ENCODE data around the gene MAPRE2. TPM values are rescaled to one million over a fixed set of nuclear protein-coding genes. Genes with fewer than 3 reads are reported as not detected.

The MAPRE2 gene
- total RNA-seq, 1 donor from 2014 or later, result 53.8 TPM

DNA sequence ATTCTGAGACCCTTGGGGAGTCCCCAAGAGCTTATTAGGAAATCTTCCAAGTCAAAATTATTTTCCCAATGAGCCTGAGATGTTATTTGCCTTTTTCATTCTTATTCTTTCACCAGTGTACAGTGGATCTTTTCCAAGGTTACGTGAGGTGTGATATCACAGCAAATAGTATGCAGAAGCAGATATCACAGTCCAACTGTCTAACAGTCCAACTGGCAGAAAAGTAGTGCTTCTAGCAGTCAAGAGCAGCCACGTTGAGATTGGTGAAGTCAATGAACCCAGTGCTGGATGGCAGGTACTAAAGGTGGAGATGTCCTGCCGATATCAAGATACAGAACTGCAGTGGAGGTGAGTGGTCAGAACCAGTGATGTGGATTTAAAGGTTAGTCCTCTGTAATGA is 120.7 kb downstream of the MAPRE2 start:
- Mint-ChIP-seq H3K4me3 (no peak overlapping the region), H3K27me3 (no peaks in the 10 kb centered on the region), H3K4me1 (peaks cover 22% of the 10 kb centered on the region), H3K27ac (no peak overlapping the region), H3K36me3 (ENCODE audit: low read depth) (no peaks in the 10 kb centered on the region), H3K9me3 (no peaks in the 10 kb centered on the region)
- TF ChIP-seq, protein P1, sequence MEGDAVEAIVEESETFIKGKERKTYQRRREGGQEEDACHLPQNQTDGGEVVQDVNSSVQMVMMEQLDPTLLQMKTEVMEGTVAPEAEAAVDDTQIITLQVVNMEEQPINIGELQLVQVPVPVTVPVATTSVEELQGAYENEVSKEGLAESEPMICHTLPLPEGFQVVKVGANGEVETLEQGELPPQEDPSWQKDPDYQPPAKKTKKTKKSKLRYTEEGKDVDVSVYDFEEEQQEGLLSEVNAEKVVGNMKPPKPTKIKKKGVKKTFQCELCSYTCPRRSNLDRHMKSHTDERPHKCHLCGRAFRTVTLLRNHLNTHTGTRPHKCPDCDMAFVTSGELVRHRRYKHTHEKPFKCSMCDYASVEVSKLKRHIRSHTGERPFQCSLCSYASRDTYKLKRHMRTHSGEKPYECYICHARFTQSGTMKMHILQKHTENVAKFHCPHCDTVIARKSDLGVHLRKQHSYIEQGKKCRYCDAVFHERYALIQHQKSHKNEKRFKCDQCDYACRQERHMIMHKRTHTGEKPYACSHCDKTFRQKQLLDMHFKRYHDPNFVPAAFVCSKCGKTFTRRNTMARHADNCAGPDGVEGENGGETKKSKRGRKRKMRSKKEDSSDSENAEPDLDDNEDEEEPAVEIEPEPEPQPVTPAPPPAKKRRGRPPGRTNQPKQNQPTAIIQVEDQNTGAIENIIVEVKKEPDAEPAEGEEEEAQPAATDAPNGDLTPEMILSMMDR (IDR thresholded peaks at IDR 0.05), result no peak
- CTCF ChIA-PET, result no interaction called here
- no peak for DNase-seq
- intact Hi-C loops (cut with micrococcal nuclease), result no loop called here
- POLR2A ChIA-PET, result no interaction called here
- ATAC-seq (ENCODE audit: low read depth), result no peak

DNA sequence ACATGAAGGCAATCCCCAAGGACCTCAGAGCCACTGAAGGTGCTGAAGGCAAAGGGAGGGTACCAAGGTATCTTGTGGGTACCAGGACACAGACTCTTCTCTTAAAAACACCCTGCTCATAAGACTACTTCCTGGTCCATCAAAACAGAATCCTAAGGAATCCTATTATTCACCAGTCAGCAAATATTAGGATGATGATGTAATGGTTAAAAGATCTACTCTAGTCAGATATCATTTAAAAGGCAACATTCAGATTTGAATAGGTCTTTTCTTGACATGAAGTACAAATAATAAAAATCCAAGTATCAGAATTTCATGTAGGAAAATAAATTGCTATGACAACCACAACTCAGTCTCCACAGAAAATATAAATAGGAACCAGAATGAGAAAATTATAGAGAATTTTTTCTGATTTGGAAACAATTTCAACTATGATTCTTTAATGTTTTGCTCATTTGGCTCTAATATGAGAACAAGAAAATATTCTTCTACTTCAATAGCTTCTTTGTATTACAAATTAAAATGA is 121.9 kb downstream of the MAPRE2 start:
- intact Hi-C loops (cut with micrococcal nuclease), result no loop called here
- POLR2A ChIA-PET, result no interaction called here
- CTCF ChIA-PET, result interaction anchor here (0.5 kb wide), 1 partner anchor 90 kb away, joined by 3 read pairs; no protein-coding TSS in a partner anchor
- no peaks in the 10 kb centered on the region for H3K36me3 Mint-ChIP-seq (ENCODE audit: low read depth)
- ATAC-seq (ENCODE audit: low read depth) (no peak), DNase-seq (no peak)
- H3K4me1 Mint-ChIP-seq, result peaks cover 18% of the 10 kb centered on the region
- H3K9me3 Mint-ChIP-seq, result no peaks in the 10 kb centered on the region
- TF ChIP-seq, protein P1 (IDR thresholded peaks at IDR 0.05), result no peak
- H3K27ac Mint-ChIP-seq, result no peak overlapping the region
- no peaks in the 10 kb centered on the region for H3K27me3 Mint-ChIP-seq
- H3K4me3 Mint-ChIP-seq, result no peak overlapping the region

DNA sequence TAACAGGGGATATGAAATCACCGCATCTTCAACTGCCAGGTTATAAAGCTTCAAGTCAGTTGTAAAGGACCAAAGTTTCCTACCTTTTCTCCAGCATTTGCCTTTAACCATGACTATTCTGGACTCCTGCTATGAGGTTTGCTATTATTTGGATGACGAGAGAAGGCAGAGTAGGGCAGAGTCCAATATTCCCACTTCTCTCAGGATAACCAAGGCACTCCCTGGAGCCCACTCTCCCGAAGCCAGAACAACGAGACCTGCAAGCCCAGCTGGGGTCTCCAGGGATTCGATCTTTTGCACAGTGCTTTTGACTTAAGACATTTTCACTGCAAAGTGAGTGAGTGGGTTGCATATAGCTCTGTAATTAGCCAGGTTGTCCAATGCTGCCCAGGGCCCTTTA is 122.5 kb downstream of the MAPRE2 start:
- H3K27me3 Mint-ChIP-seq, result no peaks in the 10 kb centered on the region
- intact Hi-C loops (cut with micrococcal nuclease), result no loop called here
- no peak overlapping the region for H3K4me3 Mint-ChIP-seq
- ChIA-PET CTCF (no interaction called here), POLR2A (interaction anchor here (1.1 kb wide), 1 partner anchor 181 kb away, joined by 3 read pairs; the partner anchor contains the start of gene ZNF24)
- H3K4me1 Mint-ChIP-seq, result peaks cover 11% of the 10 kb centered on the region
- no peaks in the 10 kb centered on the region for H3K36me3 Mint-ChIP-seq (ENCODE audit: low read depth)
- no peaks in the 10 kb centered on the region for H3K9me3 Mint-ChIP-seq
- TF ChIP-seq, protein P1 (IDR thresholded peaks at IDR 0.05), result no peak
- DNase-seq (no peak), ATAC-seq (ENCODE audit: low read depth) (no peak)
- no peak overlapping the region for H3K27ac Mint-ChIP-seq

GRCh38 chr18:35164133-35164532 is 122.9 kb downstream of the MAPRE2 start:
- no peak overlapping the region for H3K27ac Mint-ChIP-seq
- no peaks in the 10 kb centered on the region for H3K36me3 Mint-ChIP-seq (ENCODE audit: low read depth)
- DNase-seq (no peak), ATAC-seq (ENCODE audit: low read depth) (no peak)
- ChIA-PET CTCF (no interaction called here), POLR2A (interaction anchor here (1.1 kb wide), 1 partner anchor 180 kb away, joined by 3 read pairs; the partner anchor contains the start of gene ZNF24)
- H3K4me3 Mint-ChIP-seq, result no peak overlapping the region
- no peaks in the 10 kb centered on the region for H3K27me3 Mint-ChIP-seq
- no peaks in the 10 kb centered on the region for H3K9me3 Mint-ChIP-seq
- intact Hi-C loops (cut with micrococcal nuclease), result no loop called here
- TF ChIP-seq, protein P1 (IDR thresholded peaks at IDR 0.05), result no peak
- peaks cover 7% of the 10 kb centered on the region for H3K4me1 Mint-ChIP-seq

- TF ChIP-seq, protein P1 (IDR thresholded peaks at IDR 0.05), result no peak
- Mint-ChIP-seq H3K27ac (no peak overlapping the region), H3K27me3 (no peaks in the 10 kb centered on the region), H3K4me3 (no peak overlapping the region), H3K4me1 (peaks cover 3% of the 10 kb centered on the region), H3K9me3 (no peaks in the 10 kb centered on the region), H3K36me3 (ENCODE audit: low read depth) (no peaks in the 10 kb centered on the region)
- ATAC-seq (ENCODE audit: low read depth), result no peak
- DNase-seq, result no peak
- intact Hi-C loops (cut with micrococcal nuclease), result no loop called here
- POLR2A ChIA-PET, result no interaction called here
- CTCF ChIA-PET, result no interaction called here
These were observed 126.1 kb downstream of the MAPRE2 start for GRCh38 chr18:35167332-35167731.
